Measurements from ENCODE around the gene KIAA1755. TPM values are rescaled to one million over a fixed set of nuclear protein-coding genes. Genes with fewer than 3 reads are reported as not detected.
A peak's percentile ranks its signal among the peaks of the same experiment; 100 is the strongest.

KIAA1755 gene
- total RNA-seq, 4 donors from 2014 or later: 0.17 to 0.88 (median 0.46) TPM; not detected in 1

- no peak for DNase-seq (ENCODE audit: low spot score in 2 of 2)
- intact Hi-C loops (cut with DNase I; ENCODE audit: low total_unique reads): no loop called here
- TF ChIP-seq POLR2A (IDR thresholded peaks at IDR 0.05) (no peak), CTCF (IDR thresholded peaks at IDR 0.05) (no peak)
- H3K4me3 ChIP-seq (ENCODE audit: low read depth, poor library complexity, severe bottlenecking): no peak overlapping the region
- WGBS, 2 donors: 88 to 98% methylated on average over 2 of the region's 2 CpGs
Observed at GRCh38 chr20:38271608-38272120, 11.1 kb upstream of the KIAA1755 start.

GRCh38 chr20:38270869-38271605 lies 10.5 kb upstream of the KIAA1755 start:
- WGBS, 2 donors: 55 to 60% methylated on average over 10 of the region's 10 CpGs
- peak in 1 of 2 donors; percentile 81 for DNase-seq (ENCODE audit: low spot score in 2 of 2)
- intact Hi-C loops (cut with DNase I; ENCODE audit: low total_unique reads): no loop called here

GRCh38 chr20:38269715-38270114 lies 9.2 kb upstream of the KIAA1755 start:
- intact Hi-C loops (cut with DNase I; ENCODE audit: low total_unique reads): no loop called here
- TF ChIP-seq CTCF (IDR thresholded peaks at IDR 0.05) (no peak), POLR2A (IDR thresholded peaks at IDR 0.05) (no peak)
- no peak overlapping the region for H3K4me3 ChIP-seq (ENCODE audit: low read depth, poor library complexity, severe bottlenecking)
- 81 to 86% methylated on average over 6 of the region's 6 CpGs for WGBS, 2 donors
- DNase-seq (ENCODE audit: low spot score in 2 of 2): peak in 1 of 2 donors; percentile 39

More at GRCh38 chr20:38270869-38271605, 10.5 kb upstream of the KIAA1755 start:
- no peak overlapping the region for H3K4me3 ChIP-seq (ENCODE audit: low read depth, poor library complexity, severe bottlenecking)
- TF ChIP-seq POLR2A (IDR thresholded peaks at IDR 0.05) (no peak), CTCF (IDR thresholded peaks at IDR 0.05) (no peak)

- peak in 1 of 2 donors; percentile 59 for DNase-seq (ENCODE audit: low spot score in 2 of 2)
- TF ChIP-seq CTCF (IDR thresholded peaks at IDR 0.05) (no peak), POLR2A (IDR thresholded peaks at IDR 0.05) (no peak)
- WGBS, 2 donors: 92 to 93% methylated on average over 3 of the region's 3 CpGs
- intact Hi-C loops (cut with DNase I; ENCODE audit: low total_unique reads): no loop called here
- H3K4me3 ChIP-seq (ENCODE audit: low read depth, poor library complexity, severe bottlenecking): no peak overlapping the region
Observed at GRCh38 chr20:38269040-38269439, 8.5 kb upstream of the KIAA1755 start.

GRCh38 chr20:38267901-38268514 lies 7.5 kb upstream of the KIAA1755 start:
- intact Hi-C loops (cut with DNase I; ENCODE audit: low total_unique reads): no loop called here
- WGBS, 2 donors: 77 to 84% methylated on average over 5 of the region's 5 CpGs
- H3K4me3 ChIP-seq (ENCODE audit: low read depth, poor library complexity, severe bottlenecking): no peak overlapping the region
- peak in 1 of 2 donors; percentile 36 for DNase-seq (ENCODE audit: low spot score in 2 of 2)
- TF ChIP-seq POLR2A (IDR thresholded peaks at IDR 0.05) (no peak), CTCF (IDR thresholded peaks at IDR 0.05) (no peak)
